WTC11 (cell line): ENCODE measurements around the gene LACTBL1. TPM values are rescaled to one million over a fixed set of nuclear protein-coding genes. Genes with fewer than 3 reads are reported as not detected.

ENCODE experiments used
- ATAC-seq: fragments of 200-7000 bp; cut with Tn5 transposase; 2 replicates; pipeline ENCODE4 v1.10.0; 2021; ENCODE audit warnings: mild to moderate bottlenecking, moderate library complexity
- CTCF ChIA-PET: fragments of 300-600 bp; sonication (Branson Sonifier 250); formaldehyde crosslinking; loops from one replicate; lab custom pipeline; 2021; ENCODE audit warnings: antibody characterized with exemption; lab: Charles Lee
- POLR2A ChIA-PET: fragments of 350-600 bp; sonication (Branson Sonifier 250); formaldehyde crosslinking; loops from one replicate; lab custom pipeline; 2021; ENCODE audit warnings: antibody characterized with exemption; lab: Charles Lee
- DNase-seq: peaks from one replicate; pipeline ENCODE4 v3.0.0; 2021; ENCODE audit warnings: low spot score
- H3K27ac Mint-ChIP-seq: 2 replicates; pipeline ENCODE4 v1.8.0; 2021; ENCODE audit warnings: mixed read lengths
- H3K27me3 Mint-ChIP-seq: 2 replicates; pipeline ENCODE4 v1.8.0; 2021; ENCODE audit warnings: low read depth, mild to moderate bottlenecking, moderate library complexity, mixed read lengths
- H3K36me3 Mint-ChIP-seq: 2 replicates; pipeline ENCODE4 v1.8.0; 2021; ENCODE audit warnings: mixed read lengths
- H3K4me1 Mint-ChIP-seq: 2 replicates; pipeline ENCODE4 v1.8.0; 2022; ENCODE audit warnings: mixed read lengths
- H3K4me3 Mint-ChIP-seq: 2 replicates; pipeline ENCODE4 v1.8.0; 2021; ENCODE audit warnings: mild to moderate bottlenecking, moderate library complexity, mixed read lengths
- H3K9me3 Mint-ChIP-seq: 2 replicates; pipeline ENCODE4 v1.8.0; 2021; ENCODE audit warnings: mixed read lengths
- ATF1 ChIP-seq: sonication (generic); formaldehyde crosslinking; IDR thresholded peaks from 2 replicates; pipeline ENCODE4 v1.8.1; 2023; ENCODE audit warnings: mild to moderate bottlenecking, moderate library complexity, missing genetic modification reagents
- CBFB ChIP-seq: sonication (generic); formaldehyde crosslinking; IDR thresholded peaks from 2 replicates; pipeline ENCODE4 v1.8.1; 2022; ENCODE audit warnings: mild to moderate bottlenecking, low read depth, missing genetic modification reagents
- CREB1 ChIP-seq: sonication (generic); formaldehyde crosslinking; IDR thresholded peaks from 2 replicates; pipeline ENCODE4 v1.8.0; 2023; ENCODE audit warnings: mild to moderate bottlenecking, missing genetic modification reagents
- CREM ChIP-seq: sonication (generic); formaldehyde crosslinking; IDR thresholded peaks from 2 replicates; pipeline ENCODE4 v1.8.1; 2022; ENCODE audit warnings: mild to moderate bottlenecking, missing genetic modification reagents, moderate library complexity
- ETV6 ChIP-seq: sonication (generic); formaldehyde crosslinking; IDR thresholded peaks from 2 replicates; pipeline ENCODE4 v1.8.1; 2022; ENCODE audit warnings: mild to moderate bottlenecking, missing genetic modification reagents
- FOXJ3 ChIP-seq: sonication (generic); formaldehyde crosslinking; IDR thresholded peaks from 2 replicates; pipeline ENCODE4 v1.9.0; 2021; ENCODE audit warnings: missing genetic modification reagents, mild to moderate bottlenecking, borderline replicate concordance
- FOXP4 ChIP-seq: sonication (generic); formaldehyde crosslinking; IDR thresholded peaks from 2 replicates; pipeline ENCODE4 v1.8.0; 2022; ENCODE audit warnings: mild to moderate bottlenecking, missing genetic modification reagents
- GRHL2 ChIP-seq: fragments of 250-450 bp; sonication (Bioruptor Pico); IDR thresholded peaks from 2 replicates; pipeline ENCODE4 v1.8.0; 2022; ENCODE audit warnings: mild to moderate bottlenecking, moderate library complexity; ENCODE audit not compliant: insufficient replicate concordance, severe bottlenecking
- GTF2I ChIP-seq: fragments of 250-450 bp; sonication (Bioruptor Pico); conservative IDR thresholded peaks from 2 replicates; pipeline ENCODE4 v1.4.0; 2021; ENCODE audit warnings: mild to moderate bottlenecking
- KAT7 ChIP-seq: sonication (generic); formaldehyde crosslinking; IDR thresholded peaks from 2 replicates; pipeline ENCODE4 v1.8.1; 2023; ENCODE audit warnings: missing genetic modification reagents, mild to moderate bottlenecking, borderline replicate concordance
- MXD4 ChIP-seq: fragments of 250-450 bp; sonication (Bioruptor Pico); IDR thresholded peaks from 2 replicates; pipeline ENCODE4 v1.8.0; 2021; ENCODE audit warnings: mild to moderate bottlenecking, moderate library complexity, borderline replicate concordance
- MYBL2 ChIP-seq: sonication (generic); formaldehyde crosslinking; IDR thresholded peaks from 2 replicates; pipeline ENCODE4 v1.8.1; 2023; ENCODE audit warnings: mild to moderate bottlenecking, moderate library complexity, missing genetic modification reagents
- RELA ChIP-seq: sonication (generic); formaldehyde crosslinking; IDR thresholded peaks from 2 replicates; pipeline ENCODE4 v1.8.1; 2022; ENCODE audit warnings: missing genetic modification reagents, mild to moderate bottlenecking, borderline replicate concordance
- SOX15 ChIP-seq: fragments of 250-450 bp; sonication (Bioruptor Pico); IDR thresholded peaks from 2 replicates; pipeline ENCODE4 v1.9.0; 2021; ENCODE audit warnings: mild to moderate bottlenecking
- TCF7 ChIP-seq: sonication (generic); formaldehyde crosslinking; IDR thresholded peaks from 2 replicates; pipeline ENCODE4 v1.8.0; 2022; ENCODE audit warnings: mild to moderate bottlenecking, low read depth, missing genetic modification reagents, moderate library complexity
- USF1 ChIP-seq: sonication (generic); formaldehyde crosslinking; IDR thresholded peaks from 2 replicates; pipeline ENCODE4 v1.8.0; 2022; ENCODE audit warnings: mild to moderate bottlenecking, missing genetic modification reagents
- USF2 ChIP-seq: sonication (generic); formaldehyde crosslinking; IDR thresholded peaks from 2 replicates; pipeline ENCODE4 v1.8.1; 2023; ENCODE audit warnings: mild to moderate bottlenecking, missing genetic modification reagents, moderate library complexity
- ZNF396 ChIP-seq: fragments of 250-450 bp; sonication (Bioruptor Pico); IDR thresholded peaks from 2 replicates; pipeline ENCODE4 v1.8.0; 2021; ENCODE audit warnings: mild to moderate bottlenecking, moderate library complexity, borderline replicate concordance
- ZNF423 ChIP-seq: fragments of 250-450 bp; sonication (Bioruptor Pico); IDR thresholded peaks from 2 replicates; pipeline ENCODE4 v2.1.2; 2022; ENCODE audit warnings: mild to moderate bottlenecking, moderate library complexity
- ZNF671 ChIP-seq: fragments of 250-450 bp; sonication (Bioruptor Pico); IDR thresholded peaks from 2 replicates; pipeline ENCODE4 v1.8.0; 2021; ENCODE audit warnings: mild to moderate bottlenecking
- total RNA-seq: library from RNA; stranded (reverse); gene quantifications from 3 replicates; pipeline ENCODE4 v1.2.3, GENCODE V29; 2021
- TF ChIP-seq, protein P1 (sequence below): sonication (generic); formaldehyde crosslinking; IDR thresholded peaks from 2 replicates; pipeline ENCODE4 v1.8.0; 2023; ENCODE audit warnings: mild to moderate bottlenecking, missing genetic modification reagents
- TF ChIP-seq, protein P2 (sequence below): sonication (generic); formaldehyde crosslinking; IDR thresholded peaks from 2 replicates; pipeline ENCODE4 v1.8.0; 2022; ENCODE audit warnings: missing genetic modification reagents
- TF ChIP-seq, protein P3 (sequence below): sonication (generic); formaldehyde crosslinking; IDR thresholded peaks from 2 replicates; pipeline ENCODE4 v1.8.1; 2022; ENCODE audit warnings: missing genetic modification reagents, borderline replicate concordance

Gene LACTBL1
- total RNA-seq, 1 experiment from 2014 or later = not detected

DNA sequence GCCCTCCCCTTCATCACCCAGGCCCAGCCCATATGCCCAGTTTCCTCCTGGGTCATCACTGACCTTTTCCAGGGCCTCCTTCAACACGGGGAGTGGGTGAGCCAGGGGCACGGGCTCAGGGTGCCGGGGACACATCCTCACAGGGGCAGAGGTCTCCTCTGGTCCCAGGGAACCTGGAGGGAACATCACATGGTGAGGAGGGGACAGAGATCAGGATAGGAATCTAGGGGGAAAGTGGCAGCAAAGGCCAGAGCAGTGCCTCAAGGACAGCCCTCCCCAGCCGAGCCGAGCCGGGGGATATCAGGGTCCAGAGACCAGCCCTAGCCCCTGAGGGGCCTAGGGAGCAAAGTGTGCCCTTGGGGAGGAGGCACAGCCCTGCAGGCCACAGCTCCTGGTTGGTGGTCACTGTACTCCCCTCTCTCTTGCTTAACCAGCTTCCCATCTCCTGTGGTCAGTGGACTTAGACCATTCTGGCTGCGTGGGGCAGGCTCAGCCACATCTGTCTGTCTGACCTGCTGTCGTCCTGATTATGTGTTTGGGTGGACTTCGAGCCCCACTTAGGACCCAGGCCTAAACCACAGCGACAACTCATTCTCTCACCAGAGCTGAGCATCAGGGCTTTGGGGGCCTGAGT lies 9.5 kb downstream of the LACTBL1 start:
- no peak for DNase-seq
- H3K27me3 Mint-ChIP-seq = no peaks in the 10 kb centered on the region; the same call in none of the 2 replicates
- ChIA-PET POLR2A (no interaction called here), CTCF (interaction anchor here (0.9 to 2.2 kb wide), 7 partner anchors 30 to 322 kb away, joined by 3 to 14 read pairs (median 4); no protein-coding TSS in a partner anchor)
- peaks cover 8% of the 10 kb centered on the region for H3K9me3 Mint-ChIP-seq
- TF ChIP-seq FOXP4 (CRISPR knock-in tag) (no peak), ZNF396 (CRISPR knock-in tag) (no peak), GRHL2 (CRISPR knock-in tag) (no peak)
- TF ChIP-seq, protein P1, sequence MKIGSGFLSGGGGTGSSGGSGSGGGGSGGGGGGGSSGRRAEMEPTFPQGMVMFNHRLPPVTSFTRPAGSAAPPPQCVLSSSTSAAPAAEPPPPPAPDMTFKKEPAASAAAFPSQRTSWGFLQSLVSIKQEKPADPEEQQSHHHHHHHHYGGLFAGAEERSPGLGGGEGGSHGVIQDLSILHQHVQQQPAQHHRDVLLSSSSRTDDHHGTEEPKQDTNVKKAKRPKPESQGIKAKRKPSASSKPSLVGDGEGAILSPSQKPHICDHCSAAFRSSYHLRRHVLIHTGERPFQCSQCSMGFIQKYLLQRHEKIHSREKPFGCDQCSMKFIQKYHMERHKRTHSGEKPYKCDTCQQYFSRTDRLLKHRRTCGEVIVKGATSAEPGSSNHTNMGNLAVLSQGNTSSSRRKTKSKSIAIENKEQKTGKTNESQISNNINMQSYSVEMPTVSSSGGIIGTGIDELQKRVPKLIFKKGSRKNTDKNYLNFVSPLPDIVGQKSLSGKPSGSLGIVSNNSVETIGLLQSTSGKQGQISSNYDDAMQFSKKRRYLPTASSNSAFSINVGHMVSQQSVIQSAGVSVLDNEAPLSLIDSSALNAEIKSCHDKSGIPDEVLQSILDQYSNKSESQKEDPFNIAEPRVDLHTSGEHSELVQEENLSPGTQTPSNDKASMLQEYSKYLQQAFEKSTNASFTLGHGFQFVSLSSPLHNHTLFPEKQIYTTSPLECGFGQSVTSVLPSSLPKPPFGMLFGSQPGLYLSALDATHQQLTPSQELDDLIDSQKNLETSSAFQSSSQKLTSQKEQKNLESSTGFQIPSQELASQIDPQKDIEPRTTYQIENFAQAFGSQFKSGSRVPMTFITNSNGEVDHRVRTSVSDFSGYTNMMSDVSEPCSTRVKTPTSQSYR (CRISPR knock-in tag) = no peak
- no peak overlapping the region for H3K4me3 Mint-ChIP-seq
- H3K36me3 Mint-ChIP-seq = no peaks in the 10 kb centered on the region
- ATAC-seq = no peak
- no peak overlapping the region for H3K27ac Mint-ChIP-seq
- no peaks in the 10 kb centered on the region for H3K4me1 Mint-ChIP-seq

GRCh38 chr1:22962558-22962957 lies 10.1 kb downstream of the LACTBL1 start:
- CTCF ChIA-PET = no interaction called here
- no peak overlapping the region for H3K4me3 Mint-ChIP-seq
- H3K4me1 Mint-ChIP-seq = no peaks in the 10 kb centered on the region
- TF ChIP-seq CREM (CRISPR knock-in tag) (no peak), FOXJ3 (no peak), CBFB (CRISPR knock-in tag) (no peak), USF2 (CRISPR knock-in tag) (no peak), CREB1 (CRISPR knock-in tag) (no peak), KAT7 (CRISPR knock-in tag) (no peak), ETV6 (CRISPR knock-in tag) (no peak), ATF1 (CRISPR knock-in tag) (no peak), ZNF671 (CRISPR knock-in tag) (no peak), USF1 (CRISPR knock-in tag) (no peak), ZNF423 (CRISPR knock-in tag) (no peak), MYBL2 (no peak), TCF7 (CRISPR knock-in tag) (no peak), SOX15 (CRISPR knock-in tag) (no peak), GRHL2 (CRISPR knock-in tag) (no peak), MXD4 (CRISPR knock-in tag) (no peak), RELA (CRISPR knock-in tag) (no peak), GTF2I (CRISPR knock-in tag) (no peak)
- TF ChIP-seq, protein P2, sequence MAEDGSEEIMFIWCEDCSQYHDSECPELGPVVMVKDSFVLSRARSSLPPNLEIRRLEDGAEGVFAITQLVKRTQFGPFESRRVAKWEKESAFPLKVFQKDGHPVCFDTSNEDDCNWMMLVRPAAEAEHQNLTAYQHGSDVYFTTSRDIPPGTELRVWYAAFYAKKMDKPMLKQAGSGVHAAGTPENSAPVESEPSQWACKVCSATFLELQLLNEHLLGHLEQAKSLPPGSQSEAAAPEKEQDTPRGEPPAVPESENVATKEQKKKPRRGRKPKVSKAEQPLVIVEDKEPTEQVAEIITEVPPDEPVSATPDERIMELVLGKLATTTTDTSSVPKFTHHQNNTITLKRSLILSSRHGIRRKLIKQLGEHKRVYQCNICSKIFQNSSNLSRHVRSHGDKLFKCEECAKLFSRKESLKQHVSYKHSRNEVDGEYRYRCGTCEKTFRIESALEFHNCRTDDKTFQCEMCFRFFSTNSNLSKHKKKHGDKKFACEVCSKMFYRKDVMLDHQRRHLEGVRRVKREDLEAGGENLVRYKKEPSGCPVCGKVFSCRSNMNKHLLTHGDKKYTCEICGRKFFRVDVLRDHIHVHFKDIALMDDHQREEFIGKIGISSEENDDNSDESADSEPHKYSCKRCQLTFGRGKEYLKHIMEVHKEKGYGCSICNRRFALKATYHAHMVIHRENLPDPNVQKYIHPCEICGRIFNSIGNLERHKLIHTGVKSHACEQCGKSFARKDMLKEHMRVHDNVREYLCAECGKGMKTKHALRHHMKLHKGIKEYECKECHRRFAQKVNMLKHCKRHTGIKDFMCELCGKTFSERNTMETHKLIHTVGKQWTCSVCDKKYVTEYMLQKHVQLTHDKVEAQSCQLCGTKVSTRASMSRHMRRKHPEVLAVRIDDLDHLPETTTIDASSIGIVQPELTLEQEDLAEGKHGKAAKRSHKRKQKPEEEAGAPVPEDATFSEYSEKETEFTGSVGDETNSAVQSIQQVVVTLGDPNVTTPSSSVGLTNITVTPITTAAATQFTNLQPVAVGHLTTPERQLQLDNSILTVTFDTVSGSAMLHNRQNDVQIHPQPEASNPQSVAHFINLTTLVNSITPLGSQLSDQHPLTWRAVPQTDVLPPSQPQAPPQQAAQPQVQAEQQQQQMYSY (CRISPR knock-in tag) = no peak
- TF ChIP-seq, protein P3, sequence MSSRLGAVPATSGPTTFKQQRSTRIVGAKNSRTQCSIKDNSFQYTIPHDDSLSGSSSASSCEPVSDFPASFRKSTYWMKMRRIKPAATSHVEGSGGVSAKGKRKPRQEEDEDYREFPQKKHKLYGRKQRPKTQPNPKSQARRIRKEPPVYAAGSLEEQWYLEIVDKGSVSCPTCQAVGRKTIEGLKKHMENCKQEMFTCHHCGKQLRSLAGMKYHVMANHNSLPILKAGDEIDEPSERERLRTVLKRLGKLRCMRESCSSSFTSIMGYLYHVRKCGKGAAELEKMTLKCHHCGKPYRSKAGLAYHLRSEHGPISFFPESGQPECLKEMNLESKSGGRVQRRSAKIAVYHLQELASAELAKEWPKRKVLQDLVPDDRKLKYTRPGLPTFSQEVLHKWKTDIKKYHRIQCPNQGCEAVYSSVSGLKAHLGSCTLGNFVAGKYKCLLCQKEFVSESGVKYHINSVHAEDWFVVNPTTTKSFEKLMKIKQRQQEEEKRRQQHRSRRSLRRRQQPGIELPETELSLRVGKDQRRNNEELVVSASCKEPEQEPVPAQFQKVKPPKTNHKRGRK (CRISPR knock-in tag) = no peak
- ATAC-seq = no peak
- no peaks in the 10 kb centered on the region; the same call in 1 of the 2 replicates for H3K27me3 Mint-ChIP-seq
- peaks cover 8% of the 10 kb centered on the region for H3K9me3 Mint-ChIP-seq
- POLR2A ChIA-PET = no interaction called here
- DNase-seq = no peak
- no peak overlapping the region for H3K27ac Mint-ChIP-seq
- no peaks in the 10 kb centered on the region for H3K36me3 Mint-ChIP-seq
